NCI-H446 (cell line): ENCODE measurements around the gene TAF5L.

ENCODE experiments used
- DNase-seq, 2 experiments: peaks; one replicate each; lab custom pipeline; 2025; lab: John Stamatoyannopoulos, UW

Gene TAF5L

GRCh38 chr1:229625915-229626831 is at the start of gene TAF5L, which contains the start of gene URB2:
TAF5L (minus strand) TSS chr1:229626122; CDS start chr1:229614482, 11,640 bp downstream.
URB2 (plus strand) TSS chr1:229626247; CDS start chr1:229627634, 1,387 bp downstream.
- DNase-seq: peak; percentile 63 to 95

DNA sequence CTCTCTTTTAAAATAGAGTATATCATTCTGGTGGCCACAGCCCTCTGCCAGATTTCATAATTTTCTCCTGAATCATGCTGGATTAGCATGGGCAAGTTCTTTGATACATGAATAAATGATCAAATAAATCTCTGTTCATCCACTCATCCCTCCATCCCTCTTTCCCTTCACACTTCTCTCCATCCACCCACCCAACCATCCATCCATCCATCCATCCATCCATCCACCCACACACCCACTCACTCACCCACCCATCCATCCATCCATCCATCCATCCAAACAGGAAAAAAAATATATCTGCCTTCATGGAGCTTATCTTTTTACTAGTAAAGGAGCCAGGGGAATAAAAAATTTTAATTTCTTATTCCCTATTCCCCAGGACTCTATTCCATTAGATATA is 49.5 kb upstream of the TAF5L start:
- DNase-seq: no peak

GRCh38 chr1:229674042-229674441 is 48.1 kb upstream of the TAF5L start:
- DNase-seq: no peak

DNA sequence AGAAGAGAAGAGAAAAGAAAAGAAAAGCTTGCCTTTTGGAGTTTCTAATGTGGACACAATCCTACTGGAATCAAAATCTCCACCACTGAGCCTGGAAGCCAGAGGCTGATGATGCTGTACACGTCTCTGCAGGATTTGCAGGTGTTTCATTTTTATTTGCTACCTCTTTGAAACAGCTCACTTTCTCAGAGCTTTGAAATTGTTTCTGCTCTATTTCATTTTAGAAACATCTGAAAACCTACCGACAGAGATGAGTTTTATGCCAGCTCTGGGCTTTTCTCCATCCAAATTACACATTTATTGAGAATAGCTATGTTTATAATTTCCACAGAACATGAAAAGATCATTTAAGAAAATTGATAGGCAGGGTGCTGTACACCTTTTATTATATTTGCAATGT is 46.3 kb upstream of the TAF5L start:
- no peak for DNase-seq

DNA sequence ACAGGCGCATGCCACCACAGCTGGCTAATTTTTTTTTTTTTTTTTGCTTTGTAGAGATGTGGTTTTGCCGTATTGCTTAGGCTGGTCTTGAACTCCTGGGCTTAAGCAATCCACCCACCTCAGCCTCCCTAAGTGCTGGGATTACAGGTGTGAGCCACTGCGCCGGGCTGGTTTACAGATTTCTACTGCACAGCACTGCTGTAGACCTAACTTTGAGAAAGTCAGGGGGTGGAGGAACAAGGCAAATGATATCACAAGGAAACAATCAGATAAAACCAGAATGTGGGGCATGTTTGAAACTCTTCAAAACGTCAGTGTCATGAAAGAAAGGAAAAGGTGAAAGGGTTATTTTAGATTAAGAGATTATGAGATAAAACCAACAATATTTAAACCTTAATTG is 45.4 kb upstream of the TAF5L start:
- DNase-seq: no peak

GRCh38 chr1:229669333-229669732 is 43.4 kb upstream of the TAF5L start:
- DNase-seq: peak; percentile 3 to 28

DNA sequence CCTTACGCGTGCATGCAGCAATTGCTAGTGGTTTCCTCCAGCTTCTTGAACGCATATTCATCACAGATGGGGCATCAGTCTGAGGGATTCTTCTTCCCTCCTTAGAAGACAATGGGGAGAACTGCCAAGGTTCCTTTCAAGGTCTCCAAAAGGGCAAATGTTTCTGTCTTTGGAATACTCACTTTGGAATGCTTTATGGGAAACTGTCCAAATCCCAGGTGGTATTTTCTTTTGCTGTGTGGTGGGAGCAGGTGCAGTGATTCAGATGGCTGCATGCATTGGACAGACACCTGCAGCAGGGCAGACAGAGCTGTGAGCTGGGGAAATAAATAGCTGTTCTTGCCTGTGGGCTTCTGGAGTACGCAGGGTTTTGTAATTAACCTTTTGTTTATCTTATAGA is 40.7 kb upstream of the TAF5L start:
- no peak for DNase-seq

GRCh38 chr1:229665912-229666558 is 40.1 kb upstream of the TAF5L start:
- DNase-seq: no peak

- peak in 1 of 2 experiments; percentile 22 for DNase-seq
Measured at GRCh38 chr1:229664133-229664689, 38.3 kb upstream of the TAF5L start.

DNA sequence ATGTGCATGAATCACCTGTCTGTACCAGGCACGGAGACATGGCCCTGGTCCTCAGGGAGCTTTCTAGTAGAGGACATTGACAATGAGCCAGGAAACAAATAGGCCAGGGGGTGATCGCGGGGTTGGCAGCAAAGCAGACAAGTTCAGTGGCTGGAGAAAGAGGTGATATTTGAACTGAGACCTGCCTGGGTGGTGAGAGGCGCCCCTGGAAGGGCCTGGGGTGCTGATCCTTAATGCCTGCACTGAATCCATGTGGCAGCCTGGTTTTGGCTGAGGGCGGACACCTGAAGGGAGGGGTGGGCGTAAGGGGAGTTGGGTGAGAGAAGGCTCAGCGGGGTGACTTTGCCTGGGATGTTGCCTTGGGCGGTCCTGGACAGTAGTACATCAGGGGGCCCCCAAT is 36.0 kb upstream of the TAF5L start:
- DNase-seq: no peak

GRCh38 chr1:229661022-229661877 is 35.3 kb upstream of the TAF5L start:
- DNase-seq: peak; percentile 51 to 84

DNA sequence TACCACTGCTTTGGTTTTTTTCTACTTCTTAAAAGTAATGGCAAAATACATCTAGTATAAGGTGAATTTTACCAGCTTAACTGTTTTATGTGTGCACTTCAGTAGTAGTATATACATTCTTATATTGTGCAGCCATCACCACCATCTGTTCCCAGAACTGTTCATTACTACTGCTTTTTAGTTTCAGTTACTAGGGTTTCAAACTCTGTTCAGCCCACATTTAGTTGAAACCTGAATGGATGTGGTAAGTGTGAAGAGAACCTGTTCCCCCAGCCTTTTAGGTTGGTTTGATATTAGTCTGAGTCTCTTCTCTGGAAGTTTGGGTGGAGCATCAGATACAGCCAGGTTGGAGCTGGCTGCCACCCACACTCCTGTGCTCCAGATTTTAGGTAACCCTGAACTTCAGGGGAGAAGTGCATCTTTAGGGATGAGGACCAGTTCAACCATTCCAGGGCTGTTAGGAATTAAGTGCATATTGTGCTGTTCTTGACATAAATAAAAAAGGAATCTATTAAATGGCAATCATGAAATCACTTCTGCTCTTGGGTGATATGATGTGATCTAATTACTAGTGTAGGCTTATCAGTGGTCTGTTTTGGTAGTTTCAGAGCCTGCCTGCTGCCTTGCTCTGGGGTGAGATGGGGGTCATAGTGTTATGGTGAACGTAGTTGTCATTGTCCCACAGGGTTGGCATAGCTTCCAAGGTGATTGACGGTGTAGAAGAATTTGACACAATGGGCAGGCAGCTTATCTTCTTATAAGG is 32.3 kb upstream of the TAF5L start:
- DNase-seq: no peak

GRCh38 chr1:229655781-229656180 is 29.9 kb upstream of the TAF5L start:
- no peak for DNase-seq

DNA sequence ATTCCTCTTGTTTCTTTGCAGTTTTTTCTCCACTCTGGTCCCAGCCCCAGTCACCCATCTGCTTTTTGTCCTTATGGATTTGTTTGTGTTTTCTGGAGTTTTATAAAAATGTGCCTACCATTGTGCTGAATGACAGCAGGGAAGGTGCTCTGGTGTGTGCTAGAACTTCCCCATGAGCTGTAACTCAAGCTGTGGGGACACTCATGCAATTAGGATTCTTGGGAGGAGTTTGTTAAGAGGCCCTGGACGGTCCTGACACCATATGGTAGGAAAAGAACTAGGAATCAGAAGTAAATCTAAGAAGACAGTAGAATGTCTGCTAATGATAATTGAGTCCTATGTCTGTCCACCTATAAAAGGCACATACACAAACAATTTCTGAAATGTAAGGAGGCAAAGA is 27.5 kb upstream of the TAF5L start:
- no peak for DNase-seq

- DNase-seq: no peak
Measured at GRCh38 chr1:229651546-229651945, 25.6 kb upstream of the TAF5L start.

DNA sequence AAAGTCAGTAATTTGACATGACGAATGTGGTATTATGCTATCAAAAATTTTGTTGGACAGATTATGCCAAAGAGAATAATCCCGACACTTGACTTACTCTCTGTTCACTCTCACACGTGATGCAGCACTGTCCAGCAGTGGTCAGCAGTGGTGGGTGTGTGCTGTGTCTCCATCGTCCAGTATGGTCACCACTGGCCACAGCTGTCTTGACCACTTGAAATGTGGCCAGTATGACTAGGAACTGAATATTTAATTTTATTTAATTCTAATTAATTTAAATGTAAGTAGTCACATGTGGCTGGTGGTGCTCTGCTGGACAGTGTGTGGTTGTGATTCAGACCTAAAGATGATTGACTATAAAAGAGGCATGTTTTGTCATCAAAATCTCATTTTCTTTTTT is 24.1 kb upstream of the TAF5L start:
- no peak for DNase-seq

DNA sequence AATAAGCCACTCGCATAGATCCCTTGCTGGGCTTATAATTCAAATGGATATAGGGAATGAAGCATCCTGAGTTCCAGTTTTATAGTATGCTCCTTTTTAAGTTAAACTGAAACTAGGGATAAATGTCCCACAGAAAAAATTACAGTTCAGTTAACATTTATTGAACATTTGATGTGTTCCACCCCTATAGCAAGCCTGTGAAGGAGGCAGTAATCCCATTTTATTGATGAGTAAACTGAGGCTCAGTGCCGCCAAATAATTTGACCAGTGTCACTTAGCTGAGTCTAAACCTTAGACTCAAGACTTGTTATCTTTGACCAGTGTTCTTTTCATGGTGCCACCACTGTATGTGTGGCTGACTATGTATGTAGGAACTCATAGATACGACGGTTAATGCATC is 22.5 kb upstream of the TAF5L start:
- DNase-seq: no peak

DNA sequence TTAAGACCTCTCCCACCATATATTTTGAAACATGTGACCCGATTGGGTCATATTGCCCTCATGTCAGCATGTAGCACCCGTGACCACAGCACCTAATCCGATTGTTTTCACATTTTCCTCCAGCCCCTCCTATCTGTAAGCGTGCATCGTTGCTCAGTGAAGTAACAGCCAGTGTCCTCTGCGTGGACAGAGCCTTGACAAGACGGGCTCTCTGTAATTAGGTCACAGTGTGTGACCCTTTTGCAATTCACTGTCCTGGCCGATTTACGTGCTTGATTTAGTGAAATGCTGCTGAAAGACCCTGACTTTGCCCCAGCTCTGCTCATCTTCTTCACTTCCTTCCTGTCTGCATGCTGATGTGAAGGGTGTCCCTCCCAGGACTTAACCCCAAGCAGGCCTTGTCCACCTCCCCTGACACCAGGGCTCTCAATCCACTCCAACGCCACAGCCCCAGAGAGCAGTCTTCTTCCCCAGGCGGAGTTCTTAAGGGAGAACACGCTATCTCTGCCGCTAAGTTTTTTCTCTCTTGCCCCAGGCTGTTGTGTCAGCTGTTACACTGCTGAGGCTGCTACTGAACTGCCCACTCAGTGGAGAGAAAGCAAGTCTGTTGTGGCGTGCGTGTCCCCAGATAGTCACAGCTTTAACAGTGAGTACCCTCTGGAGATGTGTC is 19.5 kb upstream of the TAF5L start:
- DNase-seq: no peak

DNA sequence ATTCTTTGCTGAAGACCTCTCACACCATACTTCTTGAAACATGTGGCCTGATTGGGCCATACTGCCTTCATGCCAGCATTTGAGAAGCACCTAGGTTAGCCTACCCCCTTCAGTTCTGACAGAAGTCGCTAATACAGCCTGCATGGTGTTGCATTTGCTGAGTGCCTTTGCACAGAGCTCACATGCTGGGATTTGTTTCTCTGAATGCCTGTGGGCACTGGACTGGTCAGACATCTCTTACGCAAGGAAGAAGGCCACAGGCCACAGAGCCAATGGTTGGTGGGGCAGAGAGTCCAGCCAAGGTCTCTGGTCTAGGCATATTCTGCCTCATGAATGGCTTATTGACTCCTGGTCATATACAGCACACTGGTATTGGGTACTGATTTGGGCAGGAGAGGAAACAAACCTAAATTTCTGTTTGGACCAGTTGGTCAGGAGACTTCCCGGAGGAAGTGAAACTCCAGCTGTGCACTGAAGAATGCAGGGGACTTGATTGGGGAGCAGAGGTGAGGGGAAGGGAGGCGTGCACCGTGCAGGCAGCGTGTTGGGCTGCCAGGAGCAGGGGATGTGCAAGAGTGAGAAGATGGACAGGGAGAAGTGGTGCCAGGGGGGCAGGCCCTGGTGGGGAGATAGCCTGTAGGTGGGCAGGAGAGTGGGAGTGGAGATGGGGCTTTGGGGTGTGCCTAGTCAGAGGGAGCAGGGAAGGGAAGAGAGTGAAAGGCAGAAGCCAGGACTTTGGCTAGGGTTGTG is 18.2 kb upstream of the TAF5L start:
- DNase-seq: no peak

GRCh38 chr1:229642970-229643369 is 17.0 kb upstream of the TAF5L start:
- DNase-seq: no peak
